NCI-H128 (cell line): ENCODE measurements around the gene METTL6.
"Not testable (repeated sequence)": the region's sequence is repeated elsewhere in the genome, so short reads cannot be mapped to it uniquely, and the experiment has no call there.

ENCODE experiments used
- DNase-seq: peaks from one replicate; lab custom pipeline; 2025; ENCODE audit not compliant: unreplicated experiment; lab: John Stamatoyannopoulos, UW

The METTL6 gene

DNA sequence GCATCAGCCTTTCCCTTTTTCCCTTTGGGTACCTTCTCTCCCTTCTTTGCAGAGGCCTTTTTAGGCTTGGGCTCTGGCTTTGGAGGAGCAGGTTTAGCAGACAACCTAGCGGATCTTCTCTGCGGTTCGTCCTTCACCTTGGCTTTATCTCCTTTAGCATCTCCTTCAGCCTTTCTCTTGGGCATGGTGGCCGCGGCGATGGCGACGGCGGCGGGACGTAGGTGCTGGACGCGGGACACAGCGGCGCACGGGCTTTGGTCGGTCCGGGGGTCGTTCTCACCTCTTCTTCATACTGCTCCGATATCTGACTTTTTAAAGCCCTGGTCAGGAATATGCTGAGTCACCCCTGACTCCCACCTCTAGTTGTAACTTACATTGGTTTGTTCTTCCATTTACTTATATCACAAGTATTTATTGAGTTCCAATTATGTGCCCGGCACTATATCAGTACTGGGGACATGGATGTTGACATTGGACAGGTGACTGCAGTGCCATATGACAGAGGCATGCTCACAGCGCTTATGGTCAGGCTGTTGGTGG is 51.8 kb downstream of the METTL6 start:
- no peak for DNase-seq

DNA sequence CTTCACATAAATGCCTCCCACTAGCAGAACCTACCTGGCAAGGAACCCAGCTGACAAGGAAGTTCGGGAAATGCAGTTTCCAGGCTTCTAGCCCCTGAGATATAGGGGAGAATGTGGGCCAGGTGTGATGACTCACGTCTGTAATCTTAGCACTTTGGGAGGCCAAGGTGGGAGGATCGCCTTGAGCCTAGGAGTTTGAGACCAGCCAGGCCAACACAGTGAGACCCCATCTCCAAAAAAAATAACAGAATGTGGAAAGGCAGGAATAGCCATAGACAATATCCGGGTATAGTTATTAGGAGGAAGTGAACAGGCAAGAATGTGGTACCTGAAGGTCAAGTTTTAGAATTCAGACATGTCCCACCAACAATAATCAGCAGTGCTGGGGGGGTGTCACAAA is 54.4 kb downstream of the METTL6 start:
- DNase-seq: no peak

DNA sequence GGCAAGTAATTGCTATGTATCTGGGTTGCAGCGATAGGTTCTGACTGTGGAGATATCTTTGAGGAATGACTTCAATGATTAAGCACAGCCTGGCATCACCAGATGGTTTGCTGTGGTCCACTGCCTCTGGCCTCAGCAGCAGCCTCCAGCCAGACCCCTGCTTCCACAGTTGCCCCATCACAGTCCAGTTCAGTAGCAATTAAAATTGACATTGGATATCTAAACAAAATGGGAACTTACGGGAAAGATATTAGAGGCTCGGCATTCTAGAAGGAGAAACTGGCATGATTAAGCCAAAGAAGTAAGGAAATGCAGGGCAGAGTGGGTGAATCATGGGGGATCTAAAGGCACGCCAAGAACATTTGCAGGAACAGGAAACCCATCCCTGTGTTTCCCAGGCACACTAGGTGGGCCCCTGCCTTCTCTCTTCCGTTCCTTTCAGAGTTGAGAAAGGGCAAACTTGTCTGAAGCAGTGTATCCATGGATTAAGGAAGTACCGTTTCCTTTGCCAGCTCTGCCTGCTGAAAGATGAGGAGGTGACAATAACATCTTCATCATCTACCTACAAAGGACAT is 58.7 kb downstream of the METTL6 start:
- DNase-seq: no peak

DNA sequence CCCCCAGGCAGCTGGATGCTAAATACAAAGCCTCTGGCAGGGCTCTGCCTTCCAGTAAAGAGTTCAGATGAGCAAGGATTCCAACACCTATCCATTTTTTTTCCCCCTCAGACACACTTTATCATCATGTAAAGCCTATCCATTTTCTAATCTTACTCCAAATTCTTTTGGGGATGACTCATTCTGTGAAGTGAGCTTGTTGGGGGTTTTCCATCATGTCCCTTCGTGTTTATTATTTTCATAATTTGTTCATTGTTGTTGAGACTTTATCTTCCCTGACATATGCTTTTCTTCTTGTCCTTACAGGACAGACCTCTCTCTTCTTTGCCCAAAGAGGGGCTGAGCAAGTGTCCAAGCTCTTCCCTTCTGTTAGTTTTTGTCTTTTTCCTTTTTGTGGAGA is 60.3 kb downstream of the METTL6 start:
- no peak for DNase-seq

DNA sequence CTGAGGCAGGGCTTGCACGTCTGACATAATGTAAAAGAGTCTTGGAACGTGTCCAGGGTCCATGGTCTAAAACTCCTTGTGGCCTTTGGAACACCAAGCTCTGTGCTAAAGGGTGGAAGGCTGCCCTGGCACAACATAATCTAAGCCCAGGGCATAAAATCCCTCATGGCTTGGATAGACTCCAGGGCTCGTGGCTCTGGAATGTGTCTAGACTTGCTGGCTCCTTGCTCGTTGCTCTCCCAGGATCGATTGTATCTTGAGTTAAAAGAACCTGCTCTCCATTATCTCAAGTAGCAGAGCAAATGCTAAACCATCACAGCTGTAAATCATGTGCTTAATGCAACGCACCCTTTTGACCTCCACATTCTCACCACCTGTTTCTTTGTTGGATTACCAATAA is 63.3 kb downstream of the METTL6 start:
- not testable (repeated sequence) for DNase-seq

DNA sequence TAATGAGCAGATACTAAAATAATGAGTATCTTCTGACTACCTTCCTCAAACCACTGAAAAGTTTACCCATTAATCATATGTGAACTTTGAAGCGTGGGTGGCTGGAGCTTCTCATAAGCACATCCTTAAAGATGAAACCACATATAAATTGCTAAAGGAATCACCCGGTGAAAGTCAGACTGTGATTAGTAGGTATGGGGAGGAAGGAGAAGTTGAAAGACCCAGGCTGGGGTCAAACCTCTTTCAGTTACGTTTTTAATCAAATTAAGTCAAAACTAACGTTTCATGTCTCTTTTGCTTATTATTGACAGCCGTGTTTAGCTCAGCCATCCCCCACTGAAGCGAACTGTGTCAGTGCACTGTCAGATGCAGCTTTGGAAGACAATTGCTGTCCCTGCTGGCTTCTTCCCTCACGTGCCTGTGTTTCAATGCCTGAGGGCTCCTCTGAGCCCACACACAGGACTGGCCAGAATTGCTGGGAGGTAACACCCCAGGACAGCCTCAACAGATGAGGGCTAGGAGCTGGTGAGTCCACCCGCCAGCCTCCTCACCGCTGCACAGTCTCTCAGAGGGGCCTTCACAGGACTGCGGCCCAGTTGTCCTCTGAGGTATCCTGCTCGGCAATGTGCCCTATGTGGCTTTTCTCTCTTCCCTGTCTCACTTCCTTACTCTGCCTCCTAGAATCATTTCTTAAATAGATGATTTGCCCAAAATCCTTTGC is 65.7 kb downstream of the METTL6 start:
- no peak for DNase-seq

DNA sequence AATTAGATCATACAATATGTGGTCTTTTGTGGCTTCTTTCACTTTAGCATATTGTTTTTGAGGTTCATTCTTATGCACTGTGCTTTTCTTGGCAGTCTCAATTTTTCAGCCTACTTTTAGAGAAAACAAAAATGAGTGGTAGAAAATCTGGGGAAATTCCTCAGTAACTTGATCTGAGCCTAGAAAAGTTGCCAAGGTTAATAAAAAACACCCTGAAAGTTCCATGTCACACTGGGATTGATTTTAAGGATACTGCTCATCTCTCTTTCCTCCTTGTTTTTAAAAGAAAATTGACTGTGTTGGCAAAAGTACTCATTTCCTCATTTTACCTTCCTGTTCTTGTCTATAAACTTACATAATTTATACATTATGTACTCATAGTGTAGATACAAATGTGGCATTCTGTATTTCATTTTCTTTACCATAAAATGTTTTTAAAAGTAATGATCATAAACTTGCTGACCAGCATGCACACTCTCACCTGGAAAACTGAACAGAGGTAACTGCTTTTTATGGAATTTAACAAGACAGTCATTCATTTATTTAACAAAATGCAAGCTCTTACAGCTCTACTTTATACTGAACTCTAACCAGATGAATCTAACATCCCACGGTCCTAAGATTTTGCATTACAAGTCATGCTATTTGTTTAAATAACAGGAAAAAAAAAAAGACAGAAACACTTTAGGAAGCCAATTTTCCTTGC is 66.4 kb downstream of the METTL6 start:
- no peak for DNase-seq
